Measurements from ENCODE around the gene ABCC1.
"Not testable (repeated sequence)": the region's sequence is repeated elsewhere in the genome, so short reads cannot be mapped to it uniquely, and the experiment has no call there.

The ABCC1 gene

GRCh38 chr16:16086653-16087446 is 137.4 kb downstream of the ABCC1 start:
- DNase-seq, result no peak

GRCh38 chr16:16090238-16090637 is 140.8 kb downstream of the ABCC1 start:
- DNase-seq, result no peak

GRCh38 chr16:16092925-16093627 is 143.7 kb downstream of the ABCC1 start:
- DNase-seq, result no peak

- no peak for DNase-seq
Measured at GRCh38 chr16:16093628-16094332, 144.4 kb downstream of the ABCC1 start.

GRCh38 chr16:16095646-16096045 is 146.2 kb downstream of the ABCC1 start:
- no peak for DNase-seq

- DNase-seq, result no peak
Measured at GRCh38 chr16:16096121-16096857, 146.9 kb downstream of the ABCC1 start.

- no peak for DNase-seq
Measured at GRCh38 chr16:16096858-16097213, 147.4 kb downstream of the ABCC1 start.

- DNase-seq, result no peak
Measured at GRCh38 chr16:16099320-16099719, 149.9 kb downstream of the ABCC1 start.

- DNase-seq, result no peak
Measured at GRCh38 chr16:16100631-16101030, 151.2 kb downstream of the ABCC1 start.

GRCh38 chr16:16101585-16101984 is 152.2 kb downstream of the ABCC1 start:
- no peak for DNase-seq

- no peak for DNase-seq
Measured at GRCh38 chr16:16102738-16103137, 153.3 kb downstream of the ABCC1 start.

GRCh38 chr16:16104132-16104803 is 154.9 kb downstream of the ABCC1 start:
- not testable (repeated sequence) for DNase-seq

- not testable (repeated sequence) for DNase-seq
Measured at GRCh38 chr16:16104804-16105141, 155.4 kb downstream of the ABCC1 start.

- no peak for DNase-seq
Measured at GRCh38 chr16:16105646-16106045, 156.2 kb downstream of the ABCC1 start.

- DNase-seq, result no peak
Measured at GRCh38 chr16:16106466-16106865, 157.1 kb downstream of the ABCC1 start.

GRCh38 chr16:16107839-16108238 is 158.4 kb downstream of the ABCC1 start:
- no peak for DNase-seq

GRCh38 chr16:16108759-16109158 is 159.3 kb downstream of the ABCC1 start:
- no peak for DNase-seq

GRCh38 chr16:16109453-16110110 is 160.2 kb downstream of the ABCC1 start:
- no peak for DNase-seq

GRCh38 chr16:16110111-16110490 is 160.7 kb downstream of the ABCC1 start:
- DNase-seq, result no peak

GRCh38 chr16:16111639-16112038 is 162.2 kb downstream of the ABCC1 start:
- no peak for DNase-seq

GRCh38 chr16:16112450-16113053 is 163.1 kb downstream of the ABCC1 start:
- DNase-seq, result no peak

- no peak for DNase-seq
Measured at GRCh38 chr16:16113076-16113475, 163.7 kb downstream of the ABCC1 start.
